ENCODE data around the gene NPIPB2.

GRCh38 chr16:11890231-11890965, 51.4 kb downstream of the NPIPB2 start:
- TF ChIP-seq CTCF (IDR thresholded peaks at IDR 0.05): no peak
- TF ChIP-seq POLR2A (IDR thresholded peaks at IDR 0.05): no peak

All from Peyer's patch (tissue), 4 donors.